ENCODE measurements around the gene TFAP2A. TPM values are rescaled to one million over a fixed set of nuclear protein-coding genes. Genes with fewer than 3 reads are reported as not detected.
A peak's percentile ranks its signal among the peaks of the same experiment; 100 is the strongest.

Gene TFAP2A
- total RNA-seq, 1 donor from 2014 or later: 0.39 TPM

DNA sequence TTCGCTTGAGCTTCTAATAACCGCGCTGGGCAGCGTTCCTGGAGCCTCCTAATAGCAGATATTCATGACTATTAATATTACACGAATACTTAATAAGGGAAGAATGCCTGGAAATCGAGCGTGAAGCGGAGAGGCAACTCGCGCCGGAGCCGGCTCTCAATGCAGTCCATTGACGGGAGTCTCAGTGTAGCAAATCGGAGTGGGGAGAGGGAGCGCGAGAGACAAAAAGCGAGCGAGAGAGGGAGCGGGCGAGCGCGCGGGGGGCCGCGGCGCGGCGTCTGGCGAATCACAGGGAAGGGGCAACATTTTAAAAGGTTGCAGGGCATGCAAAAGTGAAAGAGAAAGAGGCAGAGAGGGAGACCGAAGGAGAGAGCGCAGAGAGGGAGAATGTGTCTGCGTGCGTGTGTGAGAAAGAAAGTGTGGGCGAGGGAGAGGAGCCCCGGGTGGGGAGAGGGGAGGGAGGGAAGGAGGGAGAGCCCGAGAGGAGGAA lies 2.9 kb downstream of the TFAP2A start:
- peaks cover 4% of the 10 kb centered on the region for H3K9me3 Mint-ChIP-seq
- TF ChIP-seq EZH2 (IDR thresholded peaks at IDR 0.05): peak; percentile 73
- TF ChIP-seq, protein P1, sequence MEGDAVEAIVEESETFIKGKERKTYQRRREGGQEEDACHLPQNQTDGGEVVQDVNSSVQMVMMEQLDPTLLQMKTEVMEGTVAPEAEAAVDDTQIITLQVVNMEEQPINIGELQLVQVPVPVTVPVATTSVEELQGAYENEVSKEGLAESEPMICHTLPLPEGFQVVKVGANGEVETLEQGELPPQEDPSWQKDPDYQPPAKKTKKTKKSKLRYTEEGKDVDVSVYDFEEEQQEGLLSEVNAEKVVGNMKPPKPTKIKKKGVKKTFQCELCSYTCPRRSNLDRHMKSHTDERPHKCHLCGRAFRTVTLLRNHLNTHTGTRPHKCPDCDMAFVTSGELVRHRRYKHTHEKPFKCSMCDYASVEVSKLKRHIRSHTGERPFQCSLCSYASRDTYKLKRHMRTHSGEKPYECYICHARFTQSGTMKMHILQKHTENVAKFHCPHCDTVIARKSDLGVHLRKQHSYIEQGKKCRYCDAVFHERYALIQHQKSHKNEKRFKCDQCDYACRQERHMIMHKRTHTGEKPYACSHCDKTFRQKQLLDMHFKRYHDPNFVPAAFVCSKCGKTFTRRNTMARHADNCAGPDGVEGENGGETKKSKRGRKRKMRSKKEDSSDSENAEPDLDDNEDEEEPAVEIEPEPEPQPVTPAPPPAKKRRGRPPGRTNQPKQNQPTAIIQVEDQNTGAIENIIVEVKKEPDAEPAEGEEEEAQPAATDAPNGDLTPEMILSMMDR (IDR thresholded peaks at IDR 0.05): no peak
- peak overlapping the region; percentile 57 for H3K4me3 ChIP-seq
- H3K27me3 Mint-ChIP-seq (ENCODE audit: insufficient read depth, low read depth): peaks cover 89% of the 10 kb centered on the region
- H4K20me1 ChIP-seq (ENCODE audit: low read depth): peaks cover 87% of the 10 kb centered on the region
- peak; percentile 73 for DNase-seq (ENCODE audit: low spot score)
- H3K4me1 Mint-ChIP-seq: peaks cover 44% of the 10 kb centered on the region
- no peak overlapping the region for H3K27ac ChIP-seq
- H3K79me2 ChIP-seq (ENCODE audit: low read depth): no peaks in the 10 kb centered on the region
- peaks cover 51% of the 10 kb centered on the region for H3K4me1 ChIP-seq
- H3F3A ChIP-seq (ENCODE audit: low read depth): peaks cover 35% of the 10 kb centered on the region
- H3K36me3 ChIP-seq: no peaks in the 10 kb centered on the region
- peak overlapping the region; percentile 87 for H3K4me3 Mint-ChIP-seq
- H3K9ac ChIP-seq: no peak overlapping the region
- no peak overlapping the region for H3K27ac Mint-ChIP-seq
- H3K9me3 ChIP-seq (ENCODE audit: low read depth): no peaks in the 10 kb centered on the region
- H3K27me3 ChIP-seq: peaks cover 100% of the 10 kb centered on the region
- H3K36me3 Mint-ChIP-seq: no peaks in the 10 kb centered on the region
- peak overlapping the region; percentile 91 for H3K4me2 ChIP-seq
- H2AFZ ChIP-seq (replicated peaks): peak overlapping the region; percentile 38

DNA sequence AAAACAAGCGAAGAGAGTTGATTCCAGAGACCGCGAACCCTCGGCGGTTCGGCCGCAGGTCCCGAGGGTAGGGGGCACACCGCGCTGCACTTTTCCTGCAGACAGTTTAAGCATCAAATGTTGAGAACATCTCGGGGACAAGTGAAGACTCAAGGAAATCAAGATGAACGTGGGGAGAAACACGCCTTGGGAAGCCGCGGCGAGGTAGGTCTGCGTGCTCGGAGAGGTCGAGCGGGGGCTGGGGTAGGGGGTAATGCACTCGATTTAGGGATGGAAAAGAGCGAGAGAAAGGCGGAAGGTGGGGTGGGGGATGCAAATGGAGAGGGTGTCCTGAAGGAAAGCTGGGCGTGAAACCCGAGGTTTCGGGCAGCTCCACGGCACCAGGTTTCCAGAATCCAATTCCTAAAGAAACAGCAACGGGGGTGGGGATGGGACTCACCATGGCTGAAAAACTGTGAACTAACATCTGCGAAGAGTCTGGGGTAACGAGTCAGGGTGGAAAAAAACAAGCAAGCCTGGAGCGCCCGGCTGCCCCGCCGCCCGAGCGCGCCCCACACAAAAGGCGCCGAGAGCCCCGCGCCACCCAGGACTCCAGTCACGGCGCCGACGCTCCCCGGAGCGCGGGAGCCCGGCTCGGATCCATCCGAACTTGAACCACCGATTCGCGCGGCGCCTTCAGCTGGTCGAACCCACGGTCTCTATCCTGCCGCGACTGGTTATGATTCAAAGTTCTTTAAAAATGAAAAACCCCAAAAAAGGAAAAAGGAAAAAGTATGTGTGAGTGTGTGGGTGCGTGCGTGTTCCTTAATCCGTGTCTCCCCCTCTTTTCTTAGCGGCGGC lies 3.5 kb downstream of the TFAP2A start:
- Mint-ChIP-seq H3K4me1 (peaks cover 41% of the 10 kb centered on the region), H3K4me3 (peak overlapping the region; percentile 87), H3K9me3 (peaks cover 4% of the 10 kb centered on the region), H3K27ac (no peak overlapping the region), H3K36me3 (no peaks in the 10 kb centered on the region), H3K27me3 (ENCODE audit: insufficient read depth, low read depth) (peaks cover 89% of the 10 kb centered on the region)
- Histone ChIP-seq H3K79me2 (ENCODE audit: low read depth) (no peaks in the 10 kb centered on the region), H3K9ac (no peak overlapping the region), H3K27ac (no peak overlapping the region), H3K9me3 (ENCODE audit: low read depth) (no peaks in the 10 kb centered on the region), H3K27me3 (peaks cover 100% of the 10 kb centered on the region), H4K20me1 (ENCODE audit: low read depth) (peaks cover 87% of the 10 kb centered on the region), H2AFZ (replicated peaks) (no peak overlapping the region), H3F3A (ENCODE audit: low read depth) (peaks cover 32% of the 10 kb centered on the region), H3K4me3 (peak overlapping the region; percentile 57), H3K4me1 (peaks cover 44% of the 10 kb centered on the region), H3K36me3 (no peaks in the 10 kb centered on the region), H3K4me2 (peak overlapping the region; percentile 91)
- DNase-seq (ENCODE audit: low spot score): peak; percentile 46
- TF ChIP-seq, protein P1 (IDR thresholded peaks at IDR 0.05): no peak
- TF ChIP-seq EZH2phosphoT487 (IDR thresholded peaks at IDR 0.05) (peak; percentile 86), EZH2 (IDR thresholded peaks at IDR 0.05) (peak; percentile 75)

DNA sequence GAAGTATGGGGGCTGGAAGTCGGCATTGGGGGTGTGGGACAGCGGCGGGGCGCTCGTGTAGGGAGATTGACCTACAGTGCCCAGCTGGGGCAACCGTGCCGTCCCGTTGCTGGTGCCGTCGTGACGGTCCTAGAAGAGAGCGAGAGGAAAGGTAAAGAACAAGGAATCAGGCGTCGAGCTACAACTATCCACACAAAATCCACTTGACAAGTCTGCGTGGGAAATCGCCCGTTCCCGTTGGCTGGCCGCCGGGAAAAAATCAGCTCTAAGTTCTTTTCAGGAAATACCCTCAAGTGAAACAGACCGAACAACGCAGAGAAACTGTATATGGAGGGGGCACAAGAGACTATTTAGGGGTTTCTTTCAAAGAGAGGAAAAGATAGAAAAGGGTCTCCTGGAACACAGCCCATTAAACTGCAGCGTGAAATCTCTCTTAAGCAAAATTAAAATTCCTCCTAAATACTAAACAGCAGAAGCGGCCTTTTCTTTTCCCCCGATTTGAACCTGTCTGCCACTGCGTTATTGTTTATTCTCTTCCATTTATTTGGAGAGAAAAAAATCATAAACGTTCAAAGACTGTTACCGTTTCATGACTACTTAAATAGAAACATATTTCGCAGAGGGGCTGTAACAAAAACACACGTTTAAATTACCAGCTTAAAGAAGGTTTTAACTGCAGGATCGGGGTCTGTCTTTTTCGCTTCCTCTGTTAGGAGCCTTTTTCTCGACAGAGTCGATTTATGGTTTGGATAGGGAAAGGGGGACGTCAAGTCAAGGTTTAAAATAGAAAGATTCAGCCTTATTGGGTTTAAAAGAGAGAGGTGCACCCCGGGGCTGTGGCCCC lies 4.4 kb downstream of the TFAP2A start:
- Mint-ChIP-seq H3K27me3 (ENCODE audit: insufficient read depth, low read depth) (peaks cover 89% of the 10 kb centered on the region), H3K36me3 (no peaks in the 10 kb centered on the region), H3K4me1 (peaks cover 37% of the 10 kb centered on the region), H3K9me3 (peaks cover 4% of the 10 kb centered on the region), H3K4me3 (peak overlapping the region; percentile 87), H3K27ac (no peak overlapping the region)
- H3K27ac ChIP-seq: no peak overlapping the region
- no peak overlapping the region for H3K9ac ChIP-seq
- H3K4me1 ChIP-seq: peaks cover 35% of the 10 kb centered on the region
- H4K20me1 ChIP-seq (ENCODE audit: low read depth): peaks cover 87% of the 10 kb centered on the region
- H3K9me3 ChIP-seq (ENCODE audit: low read depth): no peaks in the 10 kb centered on the region
- H3K36me3 ChIP-seq: no peaks in the 10 kb centered on the region
- no peak for DNase-seq (ENCODE audit: low spot score)
- no peak overlapping the region for H2AFZ ChIP-seq (replicated peaks)
- peaks cover 27% of the 10 kb centered on the region for H3F3A ChIP-seq (ENCODE audit: low read depth)
- no peaks in the 10 kb centered on the region for H3K79me2 ChIP-seq (ENCODE audit: low read depth)
- TF ChIP-seq, protein P1 (IDR thresholded peaks at IDR 0.05): no peak
- TF ChIP-seq EZH2 (IDR thresholded peaks at IDR 0.05) (peak; percentile 94), EZH2phosphoT487 (IDR thresholded peaks at IDR 0.05) (peak; percentile 95)
- no peak overlapping the region for H3K4me2 ChIP-seq
- H3K27me3 ChIP-seq: peaks cover 100% of the 10 kb centered on the region
- no peak overlapping the region for H3K4me3 ChIP-seq

Data from neural progenitor cell (in vitro differentiated cells).